HepG2 (cell line): ENCODE measurements around the gene GTPBP6. TPM values are rescaled to one million over a fixed set of nuclear protein-coding genes. Genes with fewer than 3 reads are reported as not detected.

Source experiments
- ARNT ChIP-seq: fragments of 450-650 bp; IDR thresholded peaks from 2 replicates; pipeline ENCODE4 v1.6.1; 2017
- CENPBD1 ChIP-seq: sonication (generic); formaldehyde crosslinking; IDR thresholded peaks from 2 replicates; pipeline ENCODE4 v1.8.0; 2022; ENCODE audit warnings: missing genetic modification reagents, low read depth, mild to moderate bottlenecking, borderline replicate concordance
- CREM ChIP-seq, 2 experiments: sonication (generic) in 1 of 2; formaldehyde crosslinking in 1 of 2; IDR thresholded peaks; 2 replicates each; pipeline versions ENCODE4 v1.4.0 to v1.6.1; 2016 to 2020; ENCODE audit warnings: antibody characterized with exemption in 1 of 2, mild to moderate bottlenecking in 1 of 2, missing genetic modification reagents in 1 of 2
- EP300 ChIP-seq, 3 experiments: sonication (generic) in 1 of 3; formaldehyde crosslinking in 1 of 3; IDR thresholded peaks; 2 replicates each; pipeline versions ENCODE4 v1.5.1 to v1.6.1; 2011 to 2020; ENCODE audit warnings: low read depth in 2 of 3, low read length in 2 of 3, borderline replicate concordance in 1 of 3, improper control_type of control experiment in 1 of 3, mild to moderate bottlenecking in 1 of 3, missing genetic modification reagents in 1 of 3, moderate library complexity in 1 of 3
- GABPA ChIP-seq, 2 experiments: IDR thresholded peaks; 2 replicates each; pipeline ENCODE4 v1.6.1; 2011 to 2016; ENCODE audit warnings: low read depth in 2 of 2, low read length in 1 of 2, missing biosample characterization in 1 of 2, missing genetic modification characterization in 1 of 2
- GPN1 ChIP-seq: sonication (generic); formaldehyde crosslinking; IDR thresholded peaks from 2 replicates; pipeline ENCODE4 v1.5.1; 2020; ENCODE audit warnings: missing genetic modification reagents, borderline replicate concordance
- HMG20B ChIP-seq: conservative IDR thresholded peaks from 2 replicates; pipeline ENCODE4 v1.6.1; 2016; ENCODE audit warnings: missing genetic modification reagents, missing compliant biosample characterization
- HOXA5 ChIP-seq: sonication (generic); formaldehyde crosslinking; IDR thresholded peaks from 2 replicates; pipeline ENCODE4 v1.4.0; 2020; ENCODE audit warnings: missing genetic modification reagents
- IRF9 ChIP-seq: sonication (generic); formaldehyde crosslinking; IDR thresholded peaks from 2 replicates; pipeline ENCODE4 v1.8.0; 2022; ENCODE audit warnings: missing genetic modification reagents, mild to moderate bottlenecking, borderline replicate concordance
- MEIS1 ChIP-seq: sonication (generic); formaldehyde crosslinking; IDR thresholded peaks from 2 replicates; pipeline ENCODE4 v1.9.0; 2021; ENCODE audit warnings: mild to moderate bottlenecking, missing genetic modification reagents, moderate library complexity, borderline replicate concordance
- POLR2AphosphoS2 ChIP-seq: IDR thresholded peaks from 2 replicates; pipeline ENCODE4 v1.6.1; 2011; ENCODE audit warnings: low read depth, low read length, improper control_type of control experiment
- PPARG ChIP-seq: conservative IDR thresholded peaks from 2 replicates; pipeline ENCODE4 v1.6.1; 2016; ENCODE audit warnings: missing biosample characterization, missing genetic modification reagents
- PRPF4 ChIP-seq: fragments of 200-400 bp; formaldehyde crosslinking; IDR thresholded peaks from 2 replicates; pipeline ENCODE4 v1.6.1; 2016; ENCODE audit warnings: low read length, low read depth; ENCODE audit not compliant: poor library complexity, severe bottlenecking
- RARG ChIP-seq: sonication (generic); formaldehyde crosslinking; IDR thresholded peaks from 2 replicates; pipeline ENCODE4 v1.4.0; 2020; ENCODE audit warnings: low read depth, mild to moderate bottlenecking, missing genetic modification reagents
- RBAK ChIP-seq: sonication (generic); formaldehyde crosslinking; IDR thresholded peaks from 2 replicates; pipeline ENCODE4 v1.5.1; 2020; ENCODE audit warnings: mild to moderate bottlenecking, missing genetic modification reagents
- SPEN ChIP-seq: sonication (generic); formaldehyde crosslinking; IDR thresholded peaks from 2 replicates; pipeline ENCODE4 v1.5.1; 2020; ENCODE audit warnings: low read depth, mild to moderate bottlenecking, missing genetic modification reagents
- SRSF1 ChIP-seq: fragments of 200-400 bp; formaldehyde crosslinking; optimal IDR thresholded peaks from 2 replicates; pipeline ENCODE3; 2017; ENCODE audit warnings: mild to moderate bottlenecking, low read depth, low read length, moderate library complexity
- TAF1 ChIP-seq: sonication (generic); formaldehyde crosslinking; IDR thresholded peaks from 2 replicates; pipeline ENCODE4 v1.4.0; 2020; ENCODE audit warnings: missing genetic modification reagents
- ZBTB25 ChIP-seq: IDR thresholded peaks from 2 replicates; pipeline ENCODE4 v1.6.1; 2018; ENCODE audit warnings: missing genetic modification reagents
- ZNF431 ChIP-seq: sonication (generic); formaldehyde crosslinking; IDR thresholded peaks from 2 replicates; pipeline ENCODE4 v1.9.0; 2022; ENCODE audit warnings: missing genetic modification reagents, low read depth, mild to moderate bottlenecking, borderline replicate concordance
- ZNF468 ChIP-seq: sonication (generic); formaldehyde crosslinking; IDR thresholded peaks from 2 replicates; pipeline ENCODE4 v1.8.0; 2022; ENCODE audit warnings: mild to moderate bottlenecking, moderate library complexity, missing genetic modification reagents
- ZNF687 ChIP-seq: sonication (generic); formaldehyde crosslinking; IDR thresholded peaks from 2 replicates; pipeline ENCODE4 v1.5.1; 2020; ENCODE audit warnings: mild to moderate bottlenecking, missing genetic modification reagents, moderate library complexity
- ZSCAN25 ChIP-seq: sonication (generic); formaldehyde crosslinking; IDR thresholded peaks from 2 replicates; pipeline ENCODE4 v1.8.0; 2022; ENCODE audit warnings: mild to moderate bottlenecking, missing genetic modification reagents
- polyA plus RNA-seq, 8 experiments: library from polyadenylated mRNA; depleted of rRNA in 3 of 8; stranded (reverse) in 7 of 8; unstranded in 1 of 8; fragments of >200 nt; fragmentation: Illumina TruSeq in 4 of 8; extraction: Trizol in 4 of 8; gene quantifications; 2 replicates each; pipeline versions ENCODE4 v1.2.1 to v1.2.3, GENCODE V29; 2011 to 2016; ENCODE audit warnings: low read depth in 4 of 8, missing spikeins in 1 of 8, mixed read lengths in 1 of 8; ENCODE audit not compliant: insufficient read depth in 1 of 8
- total RNA-seq, 5 experiments: library from RNA; depleted of rRNA; stranded (reverse); fragments of >200 nt; fragmentation: Illumina TruSeq; extraction: Trizol; gene quantifications; 2 replicates each; pipeline ENCODE4 v1.2.3, GENCODE V29; 2016; ENCODE audit warnings: low read depth in 1 of 5

GTPBP6 gene
- total and polyA plus RNA-seq, 2 of the 13 experiments (the other 11 are each of a cell fraction or from before 2014, with no cell fraction given) = 20.2 to 39.6 TPM

- peak; percentile 60 for TF ChIP-seq ZNF687 (CRISPR knock-in tag)
- TF ChIP-seq IRF9 (CRISPR knock-in tag) = no peak
- TF ChIP-seq PRPF4 = no peak
- no peak for TF ChIP-seq CREM (IDR thresholded peaks at IDR 0.05)
- no peak for TF ChIP-seq CREM (CRISPR knock-in tag; IDR thresholded peaks at IDR 0.05)
- peak; percentile 38; the same call in 1 of the 2 replicates for TF ChIP-seq ZSCAN25 (CRISPR knock-in tag)
- no peak for TF ChIP-seq ARNT
- TF ChIP-seq ZNF468 (CRISPR knock-in tag) = no peak
- no peak for TF ChIP-seq POLR2AphosphoS2
- no peak for TF ChIP-seq CENPBD1 (CRISPR knock-in tag)
- TF ChIP-seq HOXA5 (CRISPR knock-in tag) = no peak
- peak; percentile 38; the same call in 1 of the 2 replicates for TF ChIP-seq SPEN (CRISPR knock-in tag)
- no peak for TF ChIP-seq GPN1
- peak in 1 of 2 experiments; percentile 19; a peak in 1 of 4 replicates for TF ChIP-seq EP300 (IDR thresholded peaks at IDR 0.05; ENCODE audit: low read depth in 2 of 2, low read length in 2 of 2)
- TF ChIP-seq EP300 (CRISPR knock-in tag; IDR thresholded peaks at IDR 0.05; ENCODE audit: borderline replicate concordance) = no peak
- TF ChIP-seq RBAK = no peak
- no peak for TF ChIP-seq MEIS1 (CRISPR knock-in tag)
- TF ChIP-seq PPARG (CRISPR knock-in tag) = no peak
- TF ChIP-seq ZNF431 = no peak
- no peak for TF ChIP-seq HMG20B (CRISPR knock-in tag)
- no peak for TF ChIP-seq RARG (CRISPR knock-in tag)
- TF ChIP-seq ZBTB25 (CRISPR knock-in tag) = no peak
- no peak for TF ChIP-seq TAF1 (CRISPR knock-in tag)
- no peak for TF ChIP-seq GABPA (IDR thresholded peaks at IDR 0.05; ENCODE audit: low read depth, low read length)
- no peak for TF ChIP-seq GABPA (CRISPR knock-in tag; IDR thresholded peaks at IDR 0.05; ENCODE audit: low read depth)
- TF ChIP-seq SRSF1 = no peak
Measured at GRCh38 chrX:257681-258289, 60.8 kb downstream of the GTPBP6 start (continued).
